ENCODE results near the gene RAB11B. TPM values are rescaled to one million over a fixed set of nuclear protein-coding genes. Genes with fewer than 3 reads are reported as not detected.

RAB11B gene
- total and polyA plus RNA-seq, 2 of the 13 experiments (the other 11 are each of a cell fraction or from before 2014, with no cell fraction given) = 6.0 to 28.4 TPM

- TF ChIP-seq ZNF609 (CRISPR knock-in tag; IDR thresholded peaks at IDR 0.05; ENCODE audit: borderline replicate concordance) (peak; percentile 97), ISX (CRISPR knock-in tag; conservative IDR thresholded peaks at IDR 0.05) (no peak), XRCC5 (optimal IDR thresholded peaks at IDR 0.05; ENCODE audit: low read length) (no peak), PRDM4 (CRISPR knock-in tag; IDR thresholded peaks at IDR 0.05; ENCODE audit: borderline replicate concordance) (no peak), DDIT3 (CRISPR knock-in tag; IDR thresholded peaks at IDR 0.05) (no peak), KLF6 (CRISPR knock-in tag; IDR thresholded peaks at IDR 0.05) (peak; percentile 66; the same call in 1 of the 2 replicates), CAMTA2 (CRISPR knock-in tag; IDR thresholded peaks at IDR 0.05; ENCODE audit: borderline replicate concordance) (no peak), EP300 (IDR thresholded peaks at IDR 0.05; ENCODE audit: low read depth in 2 of 2, low read length in 2 of 2) (peak in 1 of 2 experiments; percentile 92; a peak in 2 of 4 replicates), EP300 (CRISPR knock-in tag; IDR thresholded peaks at IDR 0.05; ENCODE audit: borderline replicate concordance) (peak; percentile 56), KLF11 (CRISPR knock-in tag; IDR thresholded peaks at IDR 0.05) (no peak), PITX1 (CRISPR knock-in tag; IDR thresholded peaks at IDR 0.05) (peak; percentile 97), TBX2 (CRISPR knock-in tag; IDR thresholded peaks at IDR 0.05; ENCODE audit: borderline replicate concordance) (peak; percentile 83), ZNF136 (CRISPR knock-in tag; IDR thresholded peaks at IDR 0.05; ENCODE audit: low read depth) (no peak), MTF1 (CRISPR knock-in tag; IDR thresholded peaks at IDR 0.05) (no peak), ZNF879 (CRISPR knock-in tag; IDR thresholded peaks at IDR 0.05) (no peak), RCOR2 (CRISPR knock-in tag; IDR thresholded peaks at IDR 0.05) (no peak; the same call in none of the 2 replicates), GTF3A (CRISPR knock-in tag; conservative IDR thresholded peaks at IDR 0.05) (no peak), FUBP1 (CRISPR knock-in tag; IDR thresholded peaks at IDR 0.05; ENCODE audit: borderline replicate concordance) (no peak), ZNF205 (CRISPR knock-in tag; IDR thresholded peaks at IDR 0.05) (no peak)
Observed at GRCh38 chr19:8387688-8388611, 2.2 kb upstream of the RAB11B start (continued).
